Kidney (tissue), 22 donors: Measurements from ENCODE around the gene NRM. TPM values are rescaled to one million over a fixed set of nuclear protein-coding genes. Genes with fewer than 3 reads are reported as not detected.

ENCODE experiments used
- DNase-seq, 5 donors: peaks; one replicate each; pipeline ENCODE4 v3.0.0-alpha.2; 2013 to 2020
- FAIRE-seq: peaks from 2 replicates; lab custom pipeline; 2012; peaks lifted over from hg19 to GRCh38; lab: Jason Lieb, UNC
- H3K27ac ChIP-seq, 2 donors: one replicate each; pipeline ENCODE4 v1.7.0; 2013; ENCODE audit warnings: low read depth in 2 of 2, low read length in 2 of 2, inconsistent platforms in 1 of 2
- H3K27me3 ChIP-seq: one replicate; pipeline ENCODE4 v1.7.1; 2013; ENCODE audit warnings: low read length, inconsistent platforms; ENCODE audit not compliant: control insufficient read depth, insufficient read depth
- H3K36me3 ChIP-seq, 3 donors: one replicate each; pipeline versions ENCODE4 v1.7.0 to v1.7.1; 2013; ENCODE audit warnings: low read length in 3 of 3, control low read depth in 1 of 3, inconsistent platforms in 1 of 3; ENCODE audit not compliant: insufficient read depth in 3 of 3, control insufficient read depth in 2 of 3
- H3K4me1 ChIP-seq, 3 donors: one replicate each; pipeline versions ENCODE4 v1.7.0 to v1.7.1; 2013; ENCODE audit warnings: low read length in 3 of 3, inconsistent platforms in 1 of 3, low read depth in 1 of 3; ENCODE audit not compliant: control insufficient read depth in 2 of 3, insufficient read depth in 2 of 3
- H3K4me3 ChIP-seq, 3 donors: one replicate each; pipeline versions ENCODE4 v1.7.0 to v1.8.1; 2013; ENCODE audit warnings: low read length in 3 of 3, control low read depth in 1 of 3, inconsistent platforms in 1 of 3
- H3K9ac ChIP-seq, 3 donors: one replicate each; pipeline versions ENCODE4 v1.7.0 to v1.7.1; 2013; ENCODE audit warnings: low read length in 3 of 3, control low read depth in 1 of 3, inconsistent platforms in 1 of 3
- H3K9me3 ChIP-seq, 3 donors: one replicate each; pipeline versions ENCODE4 v1.7.0 to v1.7.1; 2013; ENCODE audit warnings: low read length in 3 of 3, control low read depth in 1 of 3, inconsistent platforms in 1 of 3; ENCODE audit not compliant: control insufficient read depth in 2 of 3, insufficient read depth in 1 of 3
- intact Hi-C: fragments of 100-400 bp; cut with DNase I; formaldehyde crosslinking; loops from one replicate; pipeline ENCODE4 v1.11.1; 2022
- long read RNA-seq, 10 donors: library from polyadenylated mRNA in 1 of 10; unstranded in 1 of 10; transcript quantifications; one replicate each; pipeline ENCODE4 v2.0.0 and lab custom pipeline, GENCODE V29; 2021 to 2026
- polyA plus RNA-seq: library from polyadenylated mRNA; stranded (reverse); fragments of 350-450 nt; fragmentation: Illumina TruSeq; extraction: RNeasy Lipid Tissue Mini Kit (QIAGEN cat#74804); gene quantifications from one replicate; pipeline ENCODE4 v1.2.3, GENCODE V29; 2014; ENCODE audit warnings: low read depth, low replicate concordance; ENCODE audit not compliant: insufficient read depth
- total RNA-seq: library from RNA; stranded (reverse); fragmentation: NEBNext Ultra II Directional; extraction: Animal tissue kit (Norgen Biotek cat#: 25700); gene quantifications from one replicate; pipeline ENCODE4 v1.2.1, GENCODE V29; 2021
- TF ChIP-seq, protein P1 (sequence below): IDR thresholded peaks from 3 replicates; pipeline ENCODE4 v1.5.1; 2012; ENCODE audit warnings: mild to moderate bottlenecking, moderate library complexity, borderline replicate concordance; ENCODE audit not compliant: insufficient read depth; ENCODE audit errors: extremely low read depth
- donor health status: control.
- donor health status: control.
- donor health status: control.
- donor health status: control.
- donor health status: control.
- donor health status: DM: yes; HTN: yes; CAD: no.
- donor health status: Normal renal cell carcinoma (clear cell type).

The NRM gene, protein sequence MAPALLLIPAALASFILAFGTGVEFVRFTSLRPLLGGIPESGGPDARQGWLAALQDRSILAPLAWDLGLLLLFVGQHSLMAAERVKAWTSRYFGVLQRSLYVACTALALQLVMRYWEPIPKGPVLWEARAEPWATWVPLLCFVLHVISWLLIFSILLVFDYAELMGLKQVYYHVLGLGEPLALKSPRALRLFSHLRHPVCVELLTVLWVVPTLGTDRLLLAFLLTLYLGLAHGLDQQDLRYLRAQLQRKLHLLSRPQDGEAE
- total RNA-seq (14.2 TPM), polyA plus RNA-seq (14.2 TPM)
- long read RNA-seq, donor 1, transcript NRM-203 (4 exons, 1,734 nt): major isoform, 10 of 12 reads
- long read RNA-seq, donor 1, partial matches to known transcripts: 0 of 12 reads
- long read RNA-seq, donor 1, other reads (novel, unspliced or antisense): 0 of 12 reads
- long read RNA-seq, donor 2, transcript NRM-203 (4 exons, 1,734 nt): major isoform, 6 of 23 reads
- long read RNA-seq, donor 2, partial matches to known transcripts: 16 of 23 reads
- long read RNA-seq, donor 2, other reads (novel, unspliced or antisense): 0 of 23 reads
- long read RNA-seq, donor 3, transcript NRM-203 (4 exons, 1,734 nt): major isoform, 7 of 11 reads
- long read RNA-seq, donor 3, partial matches to known transcripts: 0 of 11 reads
- long read RNA-seq, donor 3, other reads (novel, unspliced or antisense): 0 of 11 reads
- long read RNA-seq, donor 4, transcript NRM-203 (4 exons, 1,734 nt): major isoform, 6 of 29 reads
- long read RNA-seq, donor 4, partial matches to known transcripts: 18 of 29 reads
- long read RNA-seq, donor 4, other reads (novel, unspliced or antisense): 0 of 29 reads
- long read RNA-seq, donor 5, partial matches to known transcripts: 0 of 1 reads
- long read RNA-seq, donor 5, other reads (novel, unspliced or antisense): 0 of 1 reads
- long read RNA-seq, donor 6, partial matches to known transcripts: 0 of 6 reads
- long read RNA-seq, donor 6, other reads (novel, unspliced or antisense): 0 of 6 reads
- long read RNA-seq, donor 7, partial matches to known transcripts: 4 of 6 reads
- long read RNA-seq, donor 7, other reads (novel, unspliced or antisense): 0 of 6 reads
- long read RNA-seq, donor 8, transcript NRM-203 (4 exons, 1,734 nt): major isoform, 13 of 15 reads
- long read RNA-seq, donor 8, partial matches to known transcripts: 0 of 15 reads
- long read RNA-seq, donor 8, other reads (novel, unspliced or antisense): 0 of 15 reads
- long read RNA-seq, donor 9, partial matches to known transcripts: 7 of 10 reads
- long read RNA-seq, donor 9, other reads (novel, unspliced or antisense): 0 of 10 reads
- long read RNA-seq, donor 10, partial matches to known transcripts: 0 of 5 reads
- long read RNA-seq, donor 10, other reads (novel, unspliced or antisense): 0 of 5 reads

DNA sequence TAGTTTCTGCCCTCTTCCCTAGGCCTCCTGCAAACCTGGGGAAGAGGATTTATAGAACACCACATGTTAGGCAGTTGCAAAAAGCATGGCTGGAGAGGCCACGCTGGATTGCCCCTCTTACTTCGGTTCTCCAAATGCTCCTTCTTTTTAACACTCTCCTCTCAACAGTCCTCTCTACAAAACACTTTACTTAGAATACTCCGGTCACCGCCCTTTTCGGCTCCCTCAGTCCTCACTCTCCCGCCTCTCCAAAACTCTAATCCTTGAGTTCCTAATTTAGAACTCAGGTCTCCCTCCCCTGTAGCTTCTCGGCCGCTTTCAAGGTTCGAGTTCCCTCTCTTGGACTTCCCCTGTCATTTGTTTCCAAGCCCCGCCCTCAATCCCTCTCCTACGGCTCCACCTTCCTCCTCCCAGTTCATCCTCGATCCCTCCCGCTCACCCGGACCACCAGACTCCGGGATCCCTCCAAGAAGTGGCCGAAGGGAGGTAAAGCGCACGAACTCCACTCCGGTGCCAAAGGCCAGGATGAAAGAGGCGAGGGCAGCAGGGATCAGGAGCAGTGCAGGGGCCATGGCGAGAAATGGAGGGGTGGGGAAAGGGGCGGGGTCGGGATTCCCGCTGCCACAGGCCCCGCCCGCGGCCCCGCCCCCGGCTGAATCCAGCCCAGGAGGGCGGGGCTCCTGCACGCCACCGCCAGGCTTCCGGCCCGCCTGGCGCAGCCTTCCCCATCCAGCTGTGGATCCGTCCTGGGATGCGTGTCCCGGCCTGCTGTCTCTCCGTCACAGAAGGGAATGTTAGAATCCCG is at the start of gene NRM:
TSS of gene NRM (minus strand) at position 582 of the 805 bp plus-strand sequence. CDS start at position 572, 10 bp downstream.
- Histone ChIP-seq H3K36me3 (no peaks in the 10 kb centered on the region), H3K4me1 (peaks cover 3 to 18% (median 18%) of the 10 kb centered on the region in 3 donors), H3K27ac (peak within 1 kb of the TSS; percentile 82 to 86), H3K4me3 (peak within 1 kb of the TSS; percentile 59 to 81 (median 76)), H3K9ac (peak within 1 kb of the TSS in 2 of 3 donors; percentile 67 to 72), H3K9me3 (no peaks in the 10 kb centered on the region), H3K27me3 (no peaks in the 10 kb centered on the region)
- TF ChIP-seq, protein P1, sequence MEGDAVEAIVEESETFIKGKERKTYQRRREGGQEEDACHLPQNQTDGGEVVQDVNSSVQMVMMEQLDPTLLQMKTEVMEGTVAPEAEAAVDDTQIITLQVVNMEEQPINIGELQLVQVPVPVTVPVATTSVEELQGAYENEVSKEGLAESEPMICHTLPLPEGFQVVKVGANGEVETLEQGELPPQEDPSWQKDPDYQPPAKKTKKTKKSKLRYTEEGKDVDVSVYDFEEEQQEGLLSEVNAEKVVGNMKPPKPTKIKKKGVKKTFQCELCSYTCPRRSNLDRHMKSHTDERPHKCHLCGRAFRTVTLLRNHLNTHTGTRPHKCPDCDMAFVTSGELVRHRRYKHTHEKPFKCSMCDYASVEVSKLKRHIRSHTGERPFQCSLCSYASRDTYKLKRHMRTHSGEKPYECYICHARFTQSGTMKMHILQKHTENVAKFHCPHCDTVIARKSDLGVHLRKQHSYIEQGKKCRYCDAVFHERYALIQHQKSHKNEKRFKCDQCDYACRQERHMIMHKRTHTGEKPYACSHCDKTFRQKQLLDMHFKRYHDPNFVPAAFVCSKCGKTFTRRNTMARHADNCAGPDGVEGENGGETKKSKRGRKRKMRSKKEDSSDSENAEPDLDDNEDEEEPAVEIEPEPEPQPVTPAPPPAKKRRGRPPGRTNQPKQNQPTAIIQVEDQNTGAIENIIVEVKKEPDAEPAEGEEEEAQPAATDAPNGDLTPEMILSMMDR: no peak
- intact Hi-C loops: no loop called here
- DNase-seq (peak; percentile 88 to 96 (median 94)), FAIRE-seq (no peak)

DNA sequence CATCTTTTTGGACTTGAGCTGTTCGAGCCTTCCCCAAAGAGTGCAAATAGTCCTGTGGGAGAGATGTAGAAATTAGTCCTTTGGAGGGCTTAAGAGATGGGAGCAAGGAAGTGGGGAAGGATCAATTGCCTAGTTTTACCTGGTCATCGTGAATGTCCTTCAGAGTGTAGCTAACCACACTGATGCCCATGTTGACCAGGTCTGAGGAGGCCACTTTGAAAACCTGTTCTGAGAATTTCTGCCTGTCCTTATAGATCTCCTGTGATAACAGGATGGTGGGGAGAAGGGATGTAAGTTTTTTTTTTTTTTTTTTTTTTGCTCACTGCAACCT is 49.7 kb upstream of the NRM start:
- Histone ChIP-seq H3K9ac (no peak overlapping the region), H3K27me3 (no peaks in the 10 kb centered on the region), H3K4me3 (no peak overlapping the region), H3K36me3 (peaks cover 16 to 29% (median 21%) of the 10 kb centered on the region in 3 donors), H3K4me1 (peaks cover 0 to 31% (median 22%) of the 10 kb centered on the region in 3 donors), H3K27ac (no peak overlapping the region), H3K9me3 (no peaks in the 10 kb centered on the region)
- DNase-seq (no peak), FAIRE-seq (no peak)
- intact Hi-C loops: no loop called here
- TF ChIP-seq, protein P1: no peak

DNA sequence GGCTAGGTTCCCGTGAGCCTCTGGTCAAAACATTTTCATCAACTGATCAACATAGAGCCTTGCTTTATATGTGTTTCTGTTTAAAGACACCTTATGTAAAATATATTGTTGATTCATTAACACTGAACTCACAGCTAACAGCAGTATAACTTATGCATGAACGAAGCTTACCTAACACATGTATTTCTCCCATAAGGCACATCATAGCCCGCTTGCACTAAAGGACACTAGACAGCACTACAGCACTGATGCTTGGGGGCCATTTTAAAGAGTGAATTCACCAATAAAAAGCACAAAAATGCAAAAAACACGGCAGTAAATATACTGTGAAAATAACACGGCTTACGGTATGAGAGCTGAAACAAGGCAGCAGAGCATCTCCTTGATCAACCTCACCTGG is 47.7 kb upstream of the NRM start:
- no peak overlapping the region for H3K9ac ChIP-seq
- no peaks in the 10 kb centered on the region for H3K9me3 ChIP-seq
- H3K27me3 ChIP-seq: no peaks in the 10 kb centered on the region
- DNase-seq (no peak), FAIRE-seq (no peak)
- no peak overlapping the region for H3K27ac ChIP-seq
- intact Hi-C loops: loop anchor here (10.0 kb wide), 1 partner anchor 146 kb away; the partner anchor contains the start of gene DDR1
- peaks cover 16 to 37% (median 23%) of the 10 kb centered on the region in 3 donors for H3K36me3 ChIP-seq
- no peak overlapping the region for H3K4me3 ChIP-seq
- H3K4me1 ChIP-seq: peaks cover 0 to 29% (median 22%) of the 10 kb centered on the region in 3 donors
- TF ChIP-seq, protein P1: no peak
